Mesenchymal stem cell (in vitro differentiated cells and primary cell): ENCODE measurements around the gene IVD.

Source experiments
- DNase-seq: peaks from one replicate; pipeline ENCODE4 v3.0.0-alpha.2; 2013
- H2AFZ ChIP-seq: one replicate; pipeline ENCODE4 v1.6.1; 2013; ENCODE audit warnings: low read depth, mild to moderate bottlenecking, control low read depth, inconsistent platforms, low read length, moderate library complexity
- H2AK5ac ChIP-seq: 2 replicates; pipeline ENCODE4 v1.6.1; 2013; ENCODE audit warnings: low read length, moderate library complexity, mild to moderate bottlenecking, inconsistent platforms; ENCODE audit not compliant: severe bottlenecking
- H2BK120ac ChIP-seq: one replicate; pipeline ENCODE4 v1.6.1; 2013; ENCODE audit warnings: low read depth, mild to moderate bottlenecking, inconsistent platforms, low read length, moderate library complexity
- H2BK12ac ChIP-seq, 2 experiments: one replicate each; pipeline ENCODE4 v1.6.1; 2013; ENCODE audit warnings: inconsistent platforms in 2 of 2, low read length in 2 of 2, mild to moderate bottlenecking in 2 of 2, moderate library complexity in 2 of 2, control low read depth in 1 of 2
- H2BK15ac ChIP-seq: one replicate; pipeline ENCODE4 v1.6.1; 2013; ENCODE audit warnings: mild to moderate bottlenecking, low read depth, inconsistent platforms; ENCODE audit not compliant: poor library complexity, severe bottlenecking
- H2BK5ac ChIP-seq: 2 replicates; pipeline ENCODE4 v1.6.1; 2013; ENCODE audit warnings: low read depth, mild to moderate bottlenecking, low read length, control low read depth, inconsistent platforms; ENCODE audit not compliant: poor library complexity, severe bottlenecking
- H3K14ac ChIP-seq, 2 experiments: one replicate each; pipeline ENCODE4 v1.6.1; 2013; ENCODE audit warnings: inconsistent platforms in 2 of 2, low read length in 2 of 2, control low read depth in 1 of 2, mild to moderate bottlenecking in 1 of 2, moderate library complexity in 1 of 2
- H3K18ac ChIP-seq, 2 experiments: one replicate each; pipeline ENCODE4 v1.6.1; 2013; ENCODE audit warnings: inconsistent platforms in 2 of 2, low read length in 2 of 2, control low read depth in 1 of 2, low read depth in 1 of 2, mild to moderate bottlenecking in 1 of 2
- H3K23ac ChIP-seq, 2 experiments: one replicate each; pipeline ENCODE4 v1.6.1; 2013; ENCODE audit warnings: inconsistent platforms in 2 of 2, low read length in 2 of 2, mild to moderate bottlenecking in 2 of 2, moderate library complexity in 2 of 2, control low read depth in 1 of 2
- H3K27ac ChIP-seq: 2 replicates; pipeline ENCODE4 v1.5.1; 2013; ENCODE audit warnings: mild to moderate bottlenecking, moderate library complexity, low read length, control low read depth, inconsistent platforms; ENCODE audit not compliant: poor library complexity, severe bottlenecking
- H3K27me3 ChIP-seq, 2 experiments: 2 replicates each; pipeline versions ENCODE4 v1.6.1 to v1.7.0; 2013; ENCODE audit warnings: low read length in 2 of 2, mild to moderate bottlenecking in 2 of 2, moderate library complexity in 2 of 2, control low read depth in 1 of 2, inconsistent platforms in 1 of 2; ENCODE audit not compliant: control insufficient read depth in 1 of 2, insufficient read depth in 1 of 2
- H3K36me3 ChIP-seq, 2 experiments: 2 replicates each; pipeline versions ENCODE4 v1.6.1 to v1.7.0; 2013; ENCODE audit warnings: low read length in 2 of 2, control low read depth in 1 of 2, inconsistent platforms in 1 of 2, low read depth in 1 of 2, mild to moderate bottlenecking in 1 of 2; ENCODE audit not compliant: insufficient read depth in 2 of 2, control insufficient read depth in 1 of 2
- H3K4ac ChIP-seq, 2 experiments: one replicate each; pipeline ENCODE4 v1.6.1; 2013; ENCODE audit warnings: inconsistent platforms in 2 of 2, low read length in 2 of 2, mild to moderate bottlenecking in 2 of 2, moderate library complexity in 2 of 2, control low read depth in 1 of 2, low read depth in 1 of 2
- H3K4me1 ChIP-seq: 2 replicates; pipeline ENCODE4 v1.6.1; 2013; ENCODE audit warnings: low read depth, low read length, control low read depth; ENCODE audit not compliant: control insufficient read depth, insufficient read depth
- H3K4me2 ChIP-seq: 2 replicates; pipeline ENCODE4 v1.6.1; 2013; ENCODE audit warnings: low read length, mild to moderate bottlenecking, inconsistent platforms; ENCODE audit not compliant: poor library complexity, severe bottlenecking
- H3K4me3 ChIP-seq, 2 experiments: 2 replicates each; pipeline versions ENCODE4 v1.5.1 to v1.7.0; 2013; ENCODE audit warnings: low read length in 2 of 2, mild to moderate bottlenecking in 2 of 2, control low read depth in 1 of 2, low read depth in 1 of 2; ENCODE audit not compliant: insufficient read depth in 1 of 2
- H3K79me1 ChIP-seq: replicated peaks from 2 replicates; pipeline ENCODE4 v1.6.1; 2013; ENCODE audit warnings: mild to moderate bottlenecking, control low read depth, low read length, inconsistent platforms; ENCODE audit not compliant: poor library complexity, severe bottlenecking
- H3K9ac ChIP-seq: 2 replicates; pipeline ENCODE4 v1.7.0; 2013; ENCODE audit warnings: mild to moderate bottlenecking, low read length, moderate library complexity
- H3K9me3 ChIP-seq: 2 replicates; pipeline ENCODE4 v1.7.0; 2013; ENCODE audit warnings: mild to moderate bottlenecking, low read length; ENCODE audit not compliant: control insufficient read depth
- H4K8ac ChIP-seq: one replicate; pipeline ENCODE4 v1.6.1; 2013; ENCODE audit warnings: inconsistent platforms, mild to moderate bottlenecking, low read length, moderate library complexity
- H4K91ac ChIP-seq: one replicate; pipeline ENCODE4 v1.6.1; 2013; ENCODE audit warnings: mild to moderate bottlenecking, low read length, inconsistent platforms
- WGBS: methylation state at CpG from one replicate; pipeline ENCODE4 v1.1.7; 2013; ENCODE audit warnings: mixed read lengths; 5-methylcytosine and 5-hydroxymethylcytosine counted together

Gene IVD

DNA sequence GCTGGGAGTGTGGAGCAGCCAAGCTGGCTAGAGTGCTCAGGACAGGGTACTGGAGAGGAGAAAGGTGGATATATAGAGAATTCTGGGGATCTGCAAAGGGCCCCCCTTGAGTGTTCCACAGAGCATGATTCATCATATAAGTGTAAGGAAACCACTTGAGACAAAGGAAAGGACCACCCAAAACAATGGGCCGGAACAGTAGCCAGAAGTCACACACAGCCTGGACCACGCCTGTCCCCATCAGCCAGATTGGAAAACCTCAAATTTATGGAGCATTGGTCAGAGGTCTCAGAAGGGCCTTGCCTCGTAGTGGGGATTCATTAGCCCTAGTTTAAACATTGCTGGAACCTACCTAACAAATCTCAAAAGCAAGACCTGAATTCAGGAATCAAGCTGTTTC lies 28.0 kb upstream of the IVD start:
- Histone ChIP-seq H3K4me3 (no peak overlapping the region), H3K4me1 (peaks cover 3% of the 10 kb centered on the region)

DNA sequence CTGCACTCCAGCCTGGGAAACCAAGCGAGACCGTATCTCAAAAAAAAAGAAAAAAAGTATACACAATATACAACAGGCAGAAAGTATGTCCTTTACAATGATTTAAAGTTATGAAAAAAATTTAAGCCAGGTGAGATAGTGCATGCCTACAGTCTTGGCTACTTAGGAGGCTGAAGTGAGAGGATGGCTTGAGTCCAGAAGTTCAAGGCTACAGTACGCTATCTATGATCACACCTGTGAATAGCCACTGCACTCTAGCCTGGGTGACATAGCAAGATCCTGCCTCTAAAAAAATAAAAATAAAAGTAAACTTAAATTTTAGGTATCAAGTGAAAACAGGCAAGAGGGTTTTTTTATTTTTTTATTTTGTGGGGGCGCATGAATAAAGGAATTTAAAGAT lies 26.2 kb upstream of the IVD start:
- Histone ChIP-seq H3K9ac (peak overlapping the region; percentile 7), H3K27ac (no peak overlapping the region), H3K14ac (no peak overlapping the region), H3K79me1 (peaks cover 7% of the 10 kb centered on the region), H4K8ac (no peak overlapping the region), H2AK5ac (no peak overlapping the region), H3K36me3 (no peaks in the 10 kb centered on the region), H3K4ac (no peak overlapping the region), H2BK5ac (no peak overlapping the region), H3K18ac (no peak overlapping the region), H4K91ac (no peak overlapping the region), H3K27me3 (no peaks in the 10 kb centered on the region), H2AFZ (no peak overlapping the region), H3K23ac (no peak overlapping the region), H2BK15ac (no peak overlapping the region), H3K4me2 (no peak overlapping the region), H3K4me3 (no peak overlapping the region), H2BK120ac (no peak overlapping the region), H3K9me3 (no peaks in the 10 kb centered on the region), H2BK12ac (no peak overlapping the region), H3K4me1 (peaks cover 7% of the 10 kb centered on the region)
- DNase-seq: no peak
- WGBS: 88% methylated on average over 1 of the region's 4 CpGs

More for the DNA sequence above, 28.0 kb upstream of the IVD start:
- 58% methylated on average over 3 of the region's 3 CpGs for WGBS
- H2AFZ ChIP-seq: no peak overlapping the region
- no peaks in the 10 kb centered on the region for H3K36me3 ChIP-seq
- H2BK15ac ChIP-seq: no peak overlapping the region
- no peak overlapping the region for H4K91ac ChIP-seq
- H3K4ac ChIP-seq: no peak overlapping the region
- no peak overlapping the region for H2BK5ac ChIP-seq
- H3K79me1 ChIP-seq: no peaks in the 10 kb centered on the region
- H3K9me3 ChIP-seq: no peaks in the 10 kb centered on the region
- H3K27ac ChIP-seq: no peak overlapping the region
- H3K23ac ChIP-seq: no peak overlapping the region
- H2AK5ac ChIP-seq: no peak overlapping the region
- DNase-seq: no peak
- no peak overlapping the region for H2BK12ac ChIP-seq
- peak overlapping the region; percentile 24 for H4K8ac ChIP-seq
- peak overlapping the region; percentile 33 for H3K4me2 ChIP-seq
- no peak overlapping the region for H3K18ac ChIP-seq
- no peak overlapping the region for H2BK120ac ChIP-seq
- H3K14ac ChIP-seq: no peak overlapping the region
- H3K9ac ChIP-seq: no peak overlapping the region
- H3K27me3 ChIP-seq: no peaks in the 10 kb centered on the region

- peaks cover 7% of the 10 kb centered on the region for H3K4me1 ChIP-seq
- peak; percentile 93 for DNase-seq
- H3K36me3 ChIP-seq: no peaks in the 10 kb centered on the region
- H2BK12ac ChIP-seq: no peak overlapping the region
- H3K9ac ChIP-seq: peak overlapping the region; percentile 40
- H2AK5ac ChIP-seq: no peak overlapping the region
- H2BK5ac ChIP-seq: no peak overlapping the region
- peak overlapping the region in 1 of 2 experiments; percentile 34 for H3K18ac ChIP-seq
- H3K14ac ChIP-seq: no peak overlapping the region
- peak overlapping the region; percentile 34 for H3K4me2 ChIP-seq
- no peak overlapping the region for H4K91ac ChIP-seq
- no peak overlapping the region for H2BK120ac ChIP-seq
- H3K9me3 ChIP-seq: no peaks in the 10 kb centered on the region
- 12% methylated on average over 4 of the region's 4 CpGs for WGBS
- H2AFZ ChIP-seq: no peak overlapping the region
- H3K4me3 ChIP-seq: no peak overlapping the region
- no peak overlapping the region for H3K4ac ChIP-seq
- peaks cover 7% of the 10 kb centered on the region for H3K79me1 ChIP-seq
- H3K23ac ChIP-seq: no peak overlapping the region
- no peak overlapping the region for H4K8ac ChIP-seq
- no peak overlapping the region for H2BK15ac ChIP-seq
- H3K27me3 ChIP-seq: no peaks in the 10 kb centered on the region
- peak overlapping the region; percentile 73 for H3K27ac ChIP-seq
These were observed 25.7 kb upstream of the IVD start for GRCh38 chr15:40379853-40380252.

DNA sequence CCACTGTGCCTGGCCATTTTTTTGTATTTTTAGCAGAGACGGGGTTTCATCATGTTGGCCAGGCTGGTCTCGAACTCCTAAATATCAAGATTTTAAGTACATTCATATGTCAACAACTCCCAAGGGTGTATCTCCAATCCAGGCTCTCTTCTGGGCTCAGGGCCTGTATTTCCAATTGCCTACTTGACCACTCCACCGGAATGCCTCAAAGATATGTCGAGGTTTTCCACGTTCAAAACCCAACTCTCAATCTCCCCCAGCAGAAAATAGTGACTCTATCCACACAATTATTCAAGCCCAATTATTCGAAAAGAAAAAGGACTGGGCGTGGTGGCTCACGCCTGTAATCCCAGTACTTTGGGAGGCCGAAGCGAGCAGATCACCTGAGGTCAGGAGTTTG lies 25.0 kb upstream of the IVD start:
- no peak overlapping the region for H4K91ac ChIP-seq
- H3K4me1 ChIP-seq: peaks cover 7% of the 10 kb centered on the region
- no peak overlapping the region for H3K4ac ChIP-seq
- H2AFZ ChIP-seq: no peak overlapping the region
- H3K36me3 ChIP-seq: peaks cover 0 to 7% of the 10 kb centered on the region in 2 experiments
- no peaks in the 10 kb centered on the region for H3K9me3 ChIP-seq
- H3K4me3 ChIP-seq: no peak overlapping the region
- peaks cover 13% of the 10 kb centered on the region for H3K79me1 ChIP-seq
- H2BK12ac ChIP-seq: no peak overlapping the region
- no peak overlapping the region for H2AK5ac ChIP-seq
- no peak overlapping the region for H3K27ac ChIP-seq
- no peak overlapping the region for H3K23ac ChIP-seq
- H3K14ac ChIP-seq: no peak overlapping the region
- WGBS: 99% methylated on average over 10 of the region's 10 CpGs
- H3K4me2 ChIP-seq: no peak overlapping the region
- H4K8ac ChIP-seq: no peak overlapping the region
- no peak overlapping the region for H2BK15ac ChIP-seq
- H3K27me3 ChIP-seq: no peaks in the 10 kb centered on the region
- H2BK5ac ChIP-seq: no peak overlapping the region
- peak overlapping the region in 1 of 2 experiments; percentile 43 for H3K18ac ChIP-seq
- H3K9ac ChIP-seq: peak overlapping the region; percentile 40
- peak overlapping the region; percentile 19 for H2BK120ac ChIP-seq
- DNase-seq: no peak
